ENCODE measurements around the gene DNAL4. TPM values are rescaled to one million over a fixed set of nuclear protein-coding genes. Genes with fewer than 3 reads are reported as not detected.
"Not testable (repeated sequence)": the region's sequence is repeated elsewhere in the genome, so short reads cannot be mapped to it uniquely, and the experiment has no call there.

DNAL4 gene
- polyA plus RNA-seq, 1 donor from 2014 or later, result 9.0 TPM

GRCh38 chr22:38815842-38816241 is 21.9 kb upstream of the DNAL4 start:
- Mint-ChIP-seq H3K9me3 (peaks cover 0 to 7% (median 0%) of the 10 kb centered on the region in 3 donors), H3K27me3 (peaks cover 29% of the 10 kb centered on the region), H3K4me1 (peaks cover 0 to 3% (median 1%) of the 10 kb centered on the region in 3 donors), H3K4me3 (no peak overlapping the region), H3K27ac (no peak overlapping the region), H3K36me3 (no peaks in the 10 kb centered on the region)

- peaks cover 21% of the 10 kb centered on the region for H3K27me3 Mint-ChIP-seq
- no peak overlapping the region for H3K27ac Mint-ChIP-seq
- peaks cover 3% of the 10 kb centered on the region for H3K36me3 Mint-ChIP-seq
- peak overlapping the region in 1 of 4 donors; percentile 2 for H3K4me3 Mint-ChIP-seq
- peaks cover 0 to 3% (median 1%) of the 10 kb centered on the region in 3 donors for H3K4me1 Mint-ChIP-seq
- H3K9me3 Mint-ChIP-seq, result peaks cover 6 to 19% (median 12%) of the 10 kb centered on the region in 3 donors
Measured at GRCh38 chr22:38811241-38811640, 17.3 kb upstream of the DNAL4 start.

GRCh38 chr22:38805041-38805593 is 11.2 kb upstream of the DNAL4 start:
- H3K9me3 Mint-ChIP-seq, H3K4me3 Mint-ChIP-seq, H3K36me3 Mint-ChIP-seq, H3K27ac Mint-ChIP-seq, H3K4me1 Mint-ChIP-seq: not testable (repeated sequence)
- H3K27me3 Mint-ChIP-seq, result peaks cover 17% of the 10 kb centered on the region

- Mint-ChIP-seq H3K4me1 (peaks cover 0 to 3% (median 0%) of the 10 kb centered on the region in 3 donors), H3K36me3 (no peaks in the 10 kb centered on the region), H3K4me3 (no peak overlapping the region), H3K27ac (no peak overlapping the region), H3K27me3 (peaks cover 31% of the 10 kb centered on the region), H3K9me3 (peaks cover 0 to 2% (median 2%) of the 10 kb centered on the region in 3 donors)
Measured at GRCh38 chr22:38802671-38803121, 8.8 kb upstream of the DNAL4 start.

GRCh38 chr22:38799265-38800002 is 5.5 kb upstream of the DNAL4 start:
- Mint-ChIP-seq H3K4me1 (peaks cover under 1 to 6% (median 2%) of the 10 kb centered on the region in 3 donors), H3K36me3 (no peaks in the 10 kb centered on the region), H3K27me3 (peaks cover 31% of the 10 kb centered on the region), H3K27ac (no peak overlapping the region), H3K4me3 (no peak overlapping the region), H3K9me3 (peaks cover 0 to 2% (median 2%) of the 10 kb centered on the region in 3 donors)

- Mint-ChIP-seq H3K27ac (no peak overlapping the region), H3K36me3 (no peaks in the 10 kb centered on the region), H3K9me3 (peaks cover 0 to 2% (median 2%) of the 10 kb centered on the region in 3 donors), H3K27me3 (peaks cover 28% of the 10 kb centered on the region), H3K4me1 (peaks cover 6 to 9% (median 7%) of the 10 kb centered on the region in 3 donors), H3K4me3 (no peak overlapping the region)
Measured at GRCh38 chr22:38798496-38798895, 4.6 kb upstream of the DNAL4 start.

GRCh38 chr22:38796262-38796957 is 2.5 kb upstream of the DNAL4 start:
- H3K27me3 Mint-ChIP-seq, result peaks cover 21% of the 10 kb centered on the region
- H3K9me3 Mint-ChIP-seq, result peaks cover 0 to 2% (median 2%) of the 10 kb centered on the region in 3 donors
- H3K27ac Mint-ChIP-seq, result no peak overlapping the region

GRCh38 chr22:38795569-38795968 is 1.6 kb upstream of the DNAL4 start:
- Mint-ChIP-seq H3K27me3 (peaks cover 17% of the 10 kb centered on the region), H3K36me3 (no peaks in the 10 kb centered on the region), H3K4me3 (peak overlapping the region in 1 of 4 donors; percentile 42), H3K4me1 (peaks cover 13 to 15% (median 13%) of the 10 kb centered on the region in 3 donors), H3K9me3 (peaks cover 0 to 2% (median 0%) of the 10 kb centered on the region in 3 donors), H3K27ac (peak overlapping the region in 1 of 3 donors; percentile 36)

More at GRCh38 chr22:38796262-38796957, 2.5 kb upstream of the DNAL4 start:
- H3K4me1 Mint-ChIP-seq, result peaks cover 13 to 15% (median 13%) of the 10 kb centered on the region in 3 donors
- H3K36me3 Mint-ChIP-seq, result no peaks in the 10 kb centered on the region
- H3K4me3 Mint-ChIP-seq, result peak overlapping the region in 1 of 4 donors; percentile 18

GRCh38 chr22:38793317-38793716 is 626 bp downstream of the DNAL4 start:
- Mint-ChIP-seq H3K36me3 (peaks cover 1% of the 10 kb centered on the region), H3K4me1 (peaks cover 13 to 15% (median 13%) of the 10 kb centered on the region in 3 donors), H3K9me3 (no peaks in the 10 kb centered on the region), H3K27me3 (peaks cover 5% of the 10 kb centered on the region), H3K27ac (peak overlapping the region; percentile 67 to 89 (median 69)), H3K4me3 (peak overlapping the region; percentile 85 to 96 (median 92))

GRCh38 chr22:38792833-38793232 is 1.1 kb downstream of the DNAL4 start:
- Mint-ChIP-seq H3K4me1 (peaks cover 13 to 15% (median 13%) of the 10 kb centered on the region in 3 donors), H3K27ac (peak overlapping the region in 2 of 3 donors; percentile 69 to 89), H3K4me3 (peak overlapping the region; percentile 85 to 96 (median 92)), H3K27me3 (peaks cover 1% of the 10 kb centered on the region), H3K36me3 (peaks cover 2% of the 10 kb centered on the region), H3K9me3 (no peaks in the 10 kb centered on the region)

GRCh38 chr22:38789606-38790005 is 4.3 kb downstream of the DNAL4 start:
- H3K36me3 Mint-ChIP-seq, result peaks cover 2% of the 10 kb centered on the region
- H3K4me1 Mint-ChIP-seq, result peaks cover 11 to 15% (median 13%) of the 10 kb centered on the region in 3 donors
- H3K27me3 Mint-ChIP-seq, result no peaks in the 10 kb centered on the region
- H3K9me3 Mint-ChIP-seq, result no peaks in the 10 kb centered on the region
- no peak overlapping the region for H3K27ac Mint-ChIP-seq
- no peak overlapping the region for H3K4me3 Mint-ChIP-seq

- H3K27ac Mint-ChIP-seq, result no peak overlapping the region
- H3K9me3 Mint-ChIP-seq, result no peaks in the 10 kb centered on the region
- H3K4me1 Mint-ChIP-seq, result peaks cover 5 to 10% (median 7%) of the 10 kb centered on the region in 3 donors
- no peaks in the 10 kb centered on the region for H3K27me3 Mint-ChIP-seq
- H3K4me3 Mint-ChIP-seq, result no peak overlapping the region
- peaks cover 3% of the 10 kb centered on the region for H3K36me3 Mint-ChIP-seq
Measured at GRCh38 chr22:38788846-38789245, 5.1 kb downstream of the DNAL4 start.

GRCh38 chr22:38788021-38788816 is 5.7 kb downstream of the DNAL4 start:
- Mint-ChIP-seq H3K4me3 (no peak overlapping the region), H3K27me3 (no peaks in the 10 kb centered on the region), H3K9me3 (no peaks in the 10 kb centered on the region), H3K4me1 (peaks cover 3 to 9% (median 5%) of the 10 kb centered on the region in 3 donors), H3K27ac (no peak overlapping the region), H3K36me3 (peaks cover 7% of the 10 kb centered on the region)

- H3K27me3 Mint-ChIP-seq, result no peaks in the 10 kb centered on the region
Measured at GRCh38 chr22:38786631-38787030, 7.3 kb downstream of the DNAL4 start.

More at GRCh38 chr22:38786631-38787030, 7.3 kb downstream of the DNAL4 start:
- H3K4me1 Mint-ChIP-seq, result peaks cover 0 to 5% (median 0%) of the 10 kb centered on the region in 3 donors
- H3K4me3 Mint-ChIP-seq, result no peak overlapping the region
- H3K9me3 Mint-ChIP-seq, result peaks cover 0 to 1% (median 0%) of the 10 kb centered on the region in 3 donors
- no peak overlapping the region for H3K27ac Mint-ChIP-seq
- H3K36me3 Mint-ChIP-seq, result peaks cover 7% of the 10 kb centered on the region

Measured in IgD-negative memory B cell (primary cell).